ENCODE data around the gene MYH9.

DNA sequence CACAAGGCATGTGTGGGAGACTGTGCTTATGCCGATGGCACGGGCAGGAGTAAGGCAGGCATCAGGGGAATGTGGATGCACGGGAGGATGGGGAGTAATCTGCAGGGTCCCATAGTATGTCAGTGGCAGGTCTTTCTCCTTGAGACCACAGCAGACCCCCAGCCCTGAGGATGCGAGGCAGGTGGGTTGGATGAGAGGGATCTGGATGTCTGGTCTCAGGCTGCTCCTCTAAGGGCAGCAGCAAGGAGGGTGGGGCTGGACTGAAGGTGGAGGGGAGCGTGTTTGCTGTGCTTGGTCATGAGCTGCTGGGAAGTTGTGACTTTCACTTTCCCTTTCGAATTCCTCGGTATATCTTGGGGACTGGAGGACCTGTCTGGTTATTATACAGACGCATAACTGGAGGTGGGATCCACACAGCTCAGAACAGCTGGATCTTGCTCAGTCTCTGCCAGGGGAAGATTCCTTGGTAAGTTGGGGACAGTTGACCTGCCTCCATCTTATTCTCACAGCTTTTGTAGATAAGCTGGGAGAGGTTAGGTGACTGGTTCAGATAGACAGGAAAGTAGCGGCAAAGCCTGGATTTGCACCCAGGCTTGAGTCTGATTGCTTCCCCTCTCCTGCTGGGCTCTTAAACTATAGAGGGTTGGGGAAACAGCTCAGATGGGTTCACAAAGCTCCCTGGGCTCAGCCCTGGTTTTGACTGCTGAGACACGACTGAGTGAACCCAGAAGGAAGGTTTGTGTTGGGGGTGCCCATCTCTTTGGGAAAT is 134.8 kb downstream of the MYH9 start, which contains the start of gene APOL1:
- TF ChIP-seq, protein P1, sequence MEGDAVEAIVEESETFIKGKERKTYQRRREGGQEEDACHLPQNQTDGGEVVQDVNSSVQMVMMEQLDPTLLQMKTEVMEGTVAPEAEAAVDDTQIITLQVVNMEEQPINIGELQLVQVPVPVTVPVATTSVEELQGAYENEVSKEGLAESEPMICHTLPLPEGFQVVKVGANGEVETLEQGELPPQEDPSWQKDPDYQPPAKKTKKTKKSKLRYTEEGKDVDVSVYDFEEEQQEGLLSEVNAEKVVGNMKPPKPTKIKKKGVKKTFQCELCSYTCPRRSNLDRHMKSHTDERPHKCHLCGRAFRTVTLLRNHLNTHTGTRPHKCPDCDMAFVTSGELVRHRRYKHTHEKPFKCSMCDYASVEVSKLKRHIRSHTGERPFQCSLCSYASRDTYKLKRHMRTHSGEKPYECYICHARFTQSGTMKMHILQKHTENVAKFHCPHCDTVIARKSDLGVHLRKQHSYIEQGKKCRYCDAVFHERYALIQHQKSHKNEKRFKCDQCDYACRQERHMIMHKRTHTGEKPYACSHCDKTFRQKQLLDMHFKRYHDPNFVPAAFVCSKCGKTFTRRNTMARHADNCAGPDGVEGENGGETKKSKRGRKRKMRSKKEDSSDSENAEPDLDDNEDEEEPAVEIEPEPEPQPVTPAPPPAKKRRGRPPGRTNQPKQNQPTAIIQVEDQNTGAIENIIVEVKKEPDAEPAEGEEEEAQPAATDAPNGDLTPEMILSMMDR (IDR thresholded peaks at IDR 0.05), result no peak
- TF ChIP-seq SIN3A (IDR thresholded peaks at IDR 0.05; ENCODE audit: borderline replicate concordance, insufficient read depth, low read depth, low read length) (no peak), POLR2AphosphoS5 (IDR thresholded peaks at IDR 0.05; ENCODE audit: low read depth, low read length) (no peak)
- TF ChIP-seq, protein P2, sequence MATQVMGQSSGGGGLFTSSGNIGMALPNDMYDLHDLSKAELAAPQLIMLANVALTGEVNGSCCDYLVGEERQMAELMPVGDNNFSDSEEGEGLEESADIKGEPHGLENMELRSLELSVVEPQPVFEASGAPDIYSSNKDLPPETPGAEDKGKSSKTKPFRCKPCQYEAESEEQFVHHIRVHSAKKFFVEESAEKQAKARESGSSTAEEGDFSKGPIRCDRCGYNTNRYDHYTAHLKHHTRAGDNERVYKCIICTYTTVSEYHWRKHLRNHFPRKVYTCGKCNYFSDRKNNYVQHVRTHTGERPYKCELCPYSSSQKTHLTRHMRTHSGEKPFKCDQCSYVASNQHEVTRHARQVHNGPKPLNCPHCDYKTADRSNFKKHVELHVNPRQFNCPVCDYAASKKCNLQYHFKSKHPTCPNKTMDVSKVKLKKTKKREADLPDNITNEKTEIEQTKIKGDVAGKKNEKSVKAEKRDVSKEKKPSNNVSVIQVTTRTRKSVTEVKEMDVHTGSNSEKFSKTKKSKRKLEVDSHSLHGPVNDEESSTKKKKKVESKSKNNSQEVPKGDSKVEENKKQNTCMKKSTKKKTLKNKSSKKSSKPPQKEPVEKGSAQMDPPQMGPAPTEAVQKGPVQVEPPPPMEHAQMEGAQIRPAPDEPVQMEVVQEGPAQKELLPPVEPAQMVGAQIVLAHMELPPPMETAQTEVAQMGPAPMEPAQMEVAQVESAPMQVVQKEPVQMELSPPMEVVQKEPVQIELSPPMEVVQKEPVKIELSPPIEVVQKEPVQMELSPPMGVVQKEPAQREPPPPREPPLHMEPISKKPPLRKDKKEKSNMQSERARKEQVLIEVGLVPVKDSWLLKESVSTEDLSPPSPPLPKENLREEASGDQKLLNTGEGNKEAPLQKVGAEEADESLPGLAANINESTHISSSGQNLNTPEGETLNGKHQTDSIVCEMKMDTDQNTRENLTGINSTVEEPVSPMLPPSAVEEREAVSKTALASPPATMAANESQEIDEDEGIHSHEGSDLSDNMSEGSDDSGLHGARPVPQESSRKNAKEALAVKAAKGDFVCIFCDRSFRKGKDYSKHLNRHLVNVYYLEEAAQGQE (IDR thresholded peaks at IDR 0.05; ENCODE audit: insufficient read depth in 1 of 2, low read depth in 2 of 2, low read length in 1 of 2), result no peak

Data from Panc1 (cell line).